H1 (cell line): ENCODE measurements around the gene CALD1.

Source experiments
- ASH2L ChIP-seq: fragments of 200-600, 300-600 bp; sonication (generic); IDR thresholded peaks from one replicate; pipeline ENCODE4 v1.7.1; 2017; ENCODE audit warnings: low read length
- BACH1 ChIP-seq: IDR thresholded peaks from 2 replicates; pipeline ENCODE4 v1.6.1; 2012; ENCODE audit warnings: low read length, improper control_type of control experiment
- EP300 ChIP-seq, 2 experiments: IDR thresholded peaks; 1 replicate in 1 of 2; 2 replicates in 1 of 2; pipeline ENCODE4 v1.6.1; 2011 to 2012; ENCODE audit warnings: low read depth in 2 of 2, low read length in 2 of 2, mild to moderate bottlenecking in 2 of 2, borderline replicate concordance in 1 of 2, inconsistent platforms in 1 of 2, moderate library complexity in 1 of 2
- HDAC2 ChIP-seq, 2 experiments: fragments of 300-600 bp in 1 of 2; sonication (generic) in 1 of 2; IDR thresholded peaks; 2 replicates each; pipeline ENCODE4 v1.6.1; 2011 to 2012; ENCODE audit warnings: low read depth in 2 of 2, low read length in 2 of 2, mild to moderate bottlenecking in 2 of 2, moderate library complexity in 2 of 2, borderline replicate concordance in 1 of 2, inconsistent platforms in 1 of 2
- HDAC6 ChIP-seq: IDR thresholded peaks from one replicate; pipeline ENCODE4 v1.7.1; 2012; ENCODE audit warnings: low read depth, mild to moderate bottlenecking, inconsistent platforms, low read length, moderate library complexity
- POLR2A ChIP-seq, 2 experiments: IDR thresholded peaks; 1 replicate in 1 of 2; 2 replicates in 1 of 2; pipeline ENCODE4 v1.6.1; 2011; ENCODE audit warnings: low read depth in 2 of 2, low read length in 2 of 2, mild to moderate bottlenecking in 2 of 2; ENCODE audit errors: control extremely low read depth in 1 of 2
- RAD21 ChIP-seq, 2 experiments: IDR thresholded peaks in 1 of 2; conservative IDR thresholded peaks in 1 of 2; 2 replicates each; pipeline ENCODE4 v1.6.1; 2011; ENCODE audit warnings: low read depth in 2 of 2, low read length in 2 of 2, improper control_type of control experiment in 1 of 2, inconsistent platforms in 1 of 2, mild to moderate bottlenecking in 1 of 2, moderate library complexity in 1 of 2
- RFX5 ChIP-seq: IDR thresholded peaks from 2 replicates; pipeline ENCODE4 v1.6.1; 2011; ENCODE audit warnings: low read depth, low read length, improper control_type of control experiment, borderline replicate concordance
- SAP30 ChIP-seq: fragments of 300-600 bp; sonication (generic); IDR thresholded peaks from 2 replicates; pipeline ENCODE4 v1.7.1; 2012; ENCODE audit warnings: low read length, moderate library complexity, mild to moderate bottlenecking, inconsistent platforms; ENCODE audit not compliant: insufficient read depth, insufficient replicate concordance
- TAF1 ChIP-seq: IDR thresholded peaks from 2 replicates; pipeline ENCODE4 v1.6.1; 2011; ENCODE audit warnings: mild to moderate bottlenecking, low read depth, low read length
- TEAD4 ChIP-seq: IDR thresholded peaks from 2 replicates; pipeline ENCODE4 v1.6.1; 2012; ENCODE audit warnings: low read depth, low read length, inconsistent platforms, mixed read lengths
- YY1 ChIP-seq: IDR thresholded peaks from 2 replicates; pipeline ENCODE4 v1.6.1; 2011; ENCODE audit warnings: low read depth, mild to moderate bottlenecking, low read length
- TF ChIP-seq, protein P1 (sequence below), 3 experiments: IDR thresholded peaks; 1 replicate in 2 of 3; 2 replicates in 1 of 3; pipeline versions ENCODE4 v1.5.1 to v1.6.1; 2011; ENCODE audit warnings: low read length in 3 of 3, mild to moderate bottlenecking in 3 of 3, inconsistent platforms in 2 of 3, low read depth in 1 of 3, moderate library complexity in 1 of 3; ENCODE audit not compliant: insufficient read depth in 1 of 3; ENCODE audit errors: control extremely low read depth in 1 of 3
- TF ChIP-seq, protein P2 (sequence below): IDR thresholded peaks from 2 replicates; pipeline ENCODE4 v1.6.1; 2012; ENCODE audit warnings: low read length, inconsistent platforms

GRCh38 chr7:134999136-134999535, 219.7 kb downstream of the CALD1 start:
- TF ChIP-seq RFX5, result no peak
- TF ChIP-seq, protein P1, sequence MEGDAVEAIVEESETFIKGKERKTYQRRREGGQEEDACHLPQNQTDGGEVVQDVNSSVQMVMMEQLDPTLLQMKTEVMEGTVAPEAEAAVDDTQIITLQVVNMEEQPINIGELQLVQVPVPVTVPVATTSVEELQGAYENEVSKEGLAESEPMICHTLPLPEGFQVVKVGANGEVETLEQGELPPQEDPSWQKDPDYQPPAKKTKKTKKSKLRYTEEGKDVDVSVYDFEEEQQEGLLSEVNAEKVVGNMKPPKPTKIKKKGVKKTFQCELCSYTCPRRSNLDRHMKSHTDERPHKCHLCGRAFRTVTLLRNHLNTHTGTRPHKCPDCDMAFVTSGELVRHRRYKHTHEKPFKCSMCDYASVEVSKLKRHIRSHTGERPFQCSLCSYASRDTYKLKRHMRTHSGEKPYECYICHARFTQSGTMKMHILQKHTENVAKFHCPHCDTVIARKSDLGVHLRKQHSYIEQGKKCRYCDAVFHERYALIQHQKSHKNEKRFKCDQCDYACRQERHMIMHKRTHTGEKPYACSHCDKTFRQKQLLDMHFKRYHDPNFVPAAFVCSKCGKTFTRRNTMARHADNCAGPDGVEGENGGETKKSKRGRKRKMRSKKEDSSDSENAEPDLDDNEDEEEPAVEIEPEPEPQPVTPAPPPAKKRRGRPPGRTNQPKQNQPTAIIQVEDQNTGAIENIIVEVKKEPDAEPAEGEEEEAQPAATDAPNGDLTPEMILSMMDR (IDR thresholded peaks at IDR 0.05; ENCODE audit: control extremely low read depth in 1 of 3, insufficient read depth in 1 of 3, low read depth in 1 of 3, low read length in 3 of 3), result no peak
- TF ChIP-seq RAD21 (IDR thresholded peaks at IDR 0.05 in 1 of 2, conservative IDR thresholded peaks at IDR 0.05 in 1 of 2; ENCODE audit: low read depth in 2 of 2, low read length in 2 of 2), result no peak
- TF ChIP-seq, protein P2, sequence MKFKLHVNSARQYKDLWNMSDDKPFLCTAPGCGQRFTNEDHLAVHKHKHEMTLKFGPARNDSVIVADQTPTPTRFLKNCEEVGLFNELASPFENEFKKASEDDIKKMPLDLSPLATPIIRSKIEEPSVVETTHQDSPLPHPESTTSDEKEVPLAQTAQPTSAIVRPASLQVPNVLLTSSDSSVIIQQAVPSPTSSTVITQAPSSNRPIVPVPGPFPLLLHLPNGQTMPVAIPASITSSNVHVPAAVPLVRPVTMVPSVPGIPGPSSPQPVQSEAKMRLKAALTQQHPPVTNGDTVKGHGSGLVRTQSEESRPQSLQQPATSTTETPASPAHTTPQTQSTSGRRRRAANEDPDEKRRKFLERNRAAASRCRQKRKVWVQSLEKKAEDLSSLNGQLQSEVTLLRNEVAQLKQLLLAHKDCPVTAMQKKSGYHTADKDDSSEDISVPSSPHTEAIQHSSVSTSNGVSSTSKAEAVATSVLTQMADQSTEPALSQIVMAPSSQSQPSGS, result no peak
- TF ChIP-seq TAF1, result no peak
- TF ChIP-seq EP300 (IDR thresholded peaks at IDR 0.05; ENCODE audit: borderline replicate concordance in 1 of 2, low read depth in 2 of 2, low read length in 2 of 2), result no peak
- no peak for TF ChIP-seq YY1
- TF ChIP-seq TEAD4, result no peak
- no peak for TF ChIP-seq POLR2A (IDR thresholded peaks at IDR 0.05; ENCODE audit: control extremely low read depth in 1 of 2, low read depth in 2 of 2, low read length in 2 of 2)
- no peak for TF ChIP-seq SAP30
- no peak for TF ChIP-seq ASH2L
- TF ChIP-seq BACH1, result no peak
- TF ChIP-seq HDAC6, result no peak
- TF ChIP-seq HDAC2 (IDR thresholded peaks at IDR 0.05; ENCODE audit: borderline replicate concordance in 1 of 2, low read depth in 2 of 2, low read length in 2 of 2), result no peak
